Right lobe of liver (tissue), 4 donors: ENCODE data around the gene NCOA1.

Experiments used
- CTCF ChIP-seq, 4 donors: fragments of 200-600 bp in 3 of 4; fragments of 450-650 bp in 1 of 4; IDR thresholded peaks; one replicate each; pipeline versions ENCODE4 v1.5.1 to v1.8.0; 2016 to 2022; ENCODE audit warnings: antibody characterized with exemption in 4 of 4, mild to moderate bottlenecking in 2 of 4
- POLR2A ChIP-seq: fragments of 450-650 bp; IDR thresholded peaks from one replicate; pipeline ENCODE4 v1.6.1; 2017; ENCODE audit warnings: antibody characterized with exemption, mild to moderate bottlenecking
- donor health status: DM: no; HTN: no; CAD: no.
- donor health status: DM: no; HTN: no; CAD: no.
- donor health status: DM: no; HTN: yes; CAD: no.

GRCh38 chr2:24495451-24495850, 4.4 kb downstream of the NCOA1 start:
- TF ChIP-seq POLR2A = no peak
- no peak for TF ChIP-seq CTCF (IDR thresholded peaks at IDR 0.05)
